8988T (cell line): ENCODE measurements around the gene OCA2.
"Not testable (repeated sequence)": the region's sequence is repeated elsewhere in the genome, so short reads cannot be mapped to it uniquely, and the experiment has no call there.

Experiments used
- DNase-seq: peaks from one replicate; pipeline ENCODE4 v3.0.0; 2011

The OCA2 gene

DNA sequence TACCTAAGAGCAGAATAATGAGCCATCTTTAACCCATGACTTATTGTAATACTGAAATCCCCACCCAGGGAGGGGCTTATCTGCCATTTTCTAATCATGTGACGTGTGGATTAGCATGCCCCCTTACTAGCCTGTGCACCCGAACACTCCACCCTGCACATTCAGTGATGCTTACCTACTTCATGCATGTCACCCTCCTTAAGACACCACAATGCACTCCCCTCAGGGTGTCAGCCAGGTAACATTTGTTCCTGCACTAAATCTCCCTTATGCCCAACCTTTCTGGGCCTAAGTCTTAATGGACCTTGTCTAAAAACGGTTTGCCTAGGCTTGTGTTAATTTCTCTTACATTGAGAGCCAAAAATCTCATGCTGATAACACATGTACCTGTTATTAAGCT is 336.6 kb downstream of the OCA2 start:
- DNase-seq: no peak

DNA sequence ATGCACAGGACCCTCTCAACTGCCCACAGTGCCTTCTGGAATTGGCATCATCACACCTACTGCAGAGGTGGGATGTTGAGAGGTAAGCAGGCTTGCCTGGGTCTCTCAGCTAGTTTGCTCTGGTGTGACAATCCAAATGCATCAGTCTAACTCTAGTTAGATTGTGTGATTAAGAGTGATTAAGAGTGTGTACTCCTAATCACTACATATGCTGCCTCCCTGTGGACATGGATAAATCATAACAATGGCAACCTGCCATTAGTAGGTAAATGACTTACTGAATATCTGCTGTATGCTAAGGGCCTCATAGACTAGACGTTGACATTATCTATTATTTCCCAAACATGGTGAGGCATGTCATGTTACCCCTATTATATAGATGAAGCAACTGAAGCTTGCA is 342.1 kb downstream of the OCA2 start:
- no peak for DNase-seq

DNA sequence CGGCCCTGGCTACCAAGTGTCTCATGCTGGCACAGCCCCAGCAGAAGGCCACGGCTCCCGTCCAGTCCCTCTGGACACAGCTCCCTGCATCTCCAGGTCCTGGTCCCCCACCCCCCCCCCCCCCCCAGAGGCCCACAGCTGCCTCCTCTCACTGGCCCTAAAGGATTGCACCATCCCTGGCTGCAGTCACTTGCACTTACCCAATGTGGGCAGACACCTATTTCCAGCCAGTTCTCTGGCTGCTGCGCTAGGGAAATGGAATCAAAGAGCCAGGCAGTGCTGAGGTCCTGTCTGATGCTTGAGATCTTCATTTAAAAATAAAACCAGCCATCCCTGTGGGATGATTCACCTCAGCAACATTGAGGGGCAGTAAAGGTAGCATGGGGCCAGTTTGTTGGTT is 346.4 kb downstream of the OCA2 start:
- no peak for DNase-seq

DNA sequence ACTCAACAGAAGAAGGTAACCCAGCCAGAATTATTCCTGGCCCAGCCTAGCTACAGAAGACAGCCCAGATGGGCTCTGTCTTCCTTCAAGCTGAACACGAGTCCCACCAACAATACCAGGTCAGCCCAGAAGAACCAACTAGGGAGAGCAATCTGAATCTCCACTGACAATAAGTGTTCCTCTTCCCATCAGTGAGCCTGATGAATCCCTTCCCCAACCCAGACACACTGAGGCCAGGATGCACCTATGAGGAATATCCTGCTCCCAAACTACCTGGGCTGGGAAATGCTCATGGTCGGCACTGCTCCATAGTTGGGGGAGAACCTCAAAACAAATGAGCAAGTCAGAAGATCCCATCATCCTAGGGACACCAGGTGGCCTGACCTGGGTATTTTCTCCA is 351.1 kb downstream of the OCA2 start:
- no peak for DNase-seq

DNA sequence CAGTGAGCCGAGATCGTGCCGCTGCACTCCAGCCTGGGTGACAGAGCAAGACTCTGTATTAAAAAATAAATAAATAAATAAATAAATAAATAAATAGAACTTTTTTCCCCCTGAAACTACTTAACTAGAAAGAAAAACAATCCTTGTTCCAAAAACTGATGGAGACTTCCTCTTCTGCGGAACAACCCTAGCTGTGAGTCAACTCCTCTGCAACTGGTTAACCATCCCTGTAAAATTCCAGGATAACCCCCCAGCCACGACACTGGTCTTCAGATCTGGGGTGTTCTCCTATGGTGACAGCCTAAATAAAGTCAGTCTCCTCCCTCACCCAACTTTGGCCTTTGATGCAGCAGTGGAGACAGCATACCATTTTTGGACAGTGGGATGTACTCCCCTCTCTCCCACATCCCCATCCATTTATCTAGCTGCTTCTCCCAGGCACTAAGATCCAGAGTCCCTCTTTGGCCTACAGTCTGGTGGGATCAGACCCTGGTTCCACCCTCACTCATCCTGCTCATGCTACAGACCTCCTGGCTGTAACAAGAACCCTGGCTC is 352.6 kb downstream of the OCA2 start:
- no peak for DNase-seq

DNA sequence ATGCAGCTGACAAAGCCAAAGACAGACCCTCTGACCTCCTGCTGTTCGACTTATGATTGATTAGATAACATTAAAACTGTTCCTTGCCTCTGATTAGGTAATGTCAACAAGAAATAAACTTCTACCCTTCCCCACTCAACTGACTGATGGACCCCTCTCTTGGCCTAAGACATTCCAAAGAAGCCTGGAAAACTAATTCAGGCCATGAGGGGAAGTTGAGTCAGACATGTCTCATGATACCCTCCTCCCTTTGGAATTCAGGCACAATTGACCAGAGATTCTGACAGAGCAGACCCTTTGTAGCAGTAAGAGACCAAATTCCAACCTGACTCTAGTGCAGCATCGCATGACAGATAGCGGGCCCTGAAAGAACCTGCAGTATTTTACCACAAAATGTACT is 354.5 kb downstream of the OCA2 start:
- DNase-seq: no peak

DNA sequence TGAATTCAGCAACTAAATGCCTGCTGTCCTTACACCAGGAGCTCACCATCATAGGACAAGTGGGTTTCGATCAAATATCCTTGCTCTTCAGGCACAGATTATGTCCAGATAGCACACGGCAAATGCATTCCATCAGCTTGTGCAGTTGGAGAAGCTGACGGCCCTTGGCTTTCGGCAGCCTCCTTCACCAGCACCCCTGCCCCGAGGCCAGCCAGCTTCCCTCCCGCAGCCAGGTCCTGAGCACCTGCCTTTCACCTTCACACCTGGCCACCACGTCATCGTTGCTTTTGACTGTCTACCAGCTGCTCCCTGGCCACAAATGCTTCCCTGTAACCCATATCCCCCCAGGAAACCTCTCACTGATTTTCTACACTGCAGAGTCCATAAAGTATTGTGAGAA is 355.5 kb downstream of the OCA2 start:
- no peak for DNase-seq

DNA sequence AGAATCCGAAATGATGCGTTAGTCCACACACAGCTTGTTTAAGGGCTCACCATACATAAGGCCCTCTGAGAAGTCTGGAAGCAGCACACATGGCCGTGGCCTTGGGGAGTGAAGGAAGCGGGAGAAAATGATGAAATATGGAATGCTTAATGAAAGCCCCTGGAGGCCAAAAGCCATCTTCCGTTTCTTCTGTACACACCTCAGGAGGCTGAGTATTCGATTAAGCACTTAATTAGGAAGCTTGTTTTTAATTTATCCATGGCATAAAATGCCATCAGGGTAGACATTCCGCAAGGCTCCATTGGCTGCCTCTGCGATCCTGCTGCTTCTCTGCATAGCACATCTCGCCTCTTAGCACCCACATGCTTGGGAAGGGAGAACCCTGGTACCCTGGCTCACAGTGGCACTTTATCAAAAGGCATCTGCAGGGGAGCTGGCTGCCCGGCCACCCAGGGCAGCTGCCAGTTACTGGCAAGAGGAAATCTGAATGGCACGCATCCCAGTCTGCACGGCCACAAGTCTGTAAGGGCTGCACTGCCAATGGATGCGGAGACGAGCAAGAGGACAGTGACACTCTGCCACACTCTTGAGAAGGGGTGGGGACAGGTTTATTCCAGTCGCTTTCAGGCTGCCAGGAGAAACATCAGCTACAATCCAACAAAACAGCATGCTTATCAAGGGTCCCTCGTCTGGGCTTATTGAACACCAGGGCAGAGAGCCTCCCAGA is 356.2 kb downstream of the OCA2 start:
- no peak for DNase-seq

DNA sequence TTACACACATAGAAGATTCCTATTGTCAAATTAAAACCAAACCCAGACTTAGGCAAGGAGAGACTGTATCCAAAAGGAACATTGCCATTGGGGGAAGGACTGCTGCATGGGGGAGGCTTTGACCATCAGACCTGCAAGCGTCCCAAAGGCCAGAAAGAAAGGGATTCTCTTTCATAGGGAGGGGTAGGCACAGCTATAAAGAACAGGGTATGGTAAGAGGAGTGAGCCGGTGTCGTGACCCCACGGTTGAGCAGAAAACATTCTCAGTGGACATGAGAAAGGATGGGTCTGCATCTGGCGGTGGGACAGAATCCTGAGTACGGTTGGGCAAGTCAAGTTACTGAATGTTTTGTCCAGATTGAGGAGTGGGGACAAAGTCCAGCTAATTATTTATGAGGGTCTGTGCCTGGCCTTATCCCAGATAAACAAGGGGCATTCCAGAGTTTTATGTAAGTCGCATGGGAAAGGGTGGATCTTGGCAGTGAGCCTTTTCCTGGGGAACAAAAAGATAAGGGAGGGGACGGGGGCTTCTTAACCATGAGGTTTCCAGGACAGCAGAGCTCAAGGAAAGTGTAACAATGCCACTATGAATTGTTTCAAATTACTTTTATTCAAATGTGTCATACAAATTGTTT is 357.8 kb downstream of the OCA2 start:
- DNase-seq: no peak

DNA sequence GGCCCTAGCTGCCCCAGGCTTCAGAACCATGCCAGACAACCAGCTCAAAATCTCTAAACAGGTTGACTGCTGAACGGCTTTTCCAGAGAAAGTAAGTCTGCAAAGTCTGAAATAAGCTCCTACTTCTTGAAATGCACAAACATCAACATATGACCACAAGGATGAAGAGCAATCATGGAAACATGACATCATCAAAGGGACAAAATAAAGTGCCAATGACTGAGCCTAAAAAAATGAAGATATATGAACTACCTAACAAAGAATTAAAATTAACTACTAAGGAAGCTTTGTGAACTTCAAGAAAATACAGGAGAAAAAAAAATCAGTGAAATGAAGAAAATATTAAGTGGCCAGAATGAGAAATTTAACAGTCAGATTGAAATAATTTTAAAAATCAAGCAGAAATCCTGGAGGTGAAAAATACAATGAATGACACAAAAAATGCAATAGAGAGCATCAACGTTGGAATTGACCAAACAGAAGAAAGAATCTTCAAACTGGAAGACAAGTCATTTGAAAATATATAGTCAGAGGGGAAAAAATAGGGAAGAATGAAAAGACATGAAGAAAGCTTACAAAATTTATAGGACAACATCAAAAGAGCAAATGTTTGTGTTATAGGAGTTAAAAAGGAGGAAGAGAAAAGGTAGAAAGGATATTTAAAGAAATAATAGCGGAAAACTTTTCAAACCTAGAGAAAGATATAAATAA is 364.2 kb downstream of the OCA2 start:
- no peak for DNase-seq

DNA sequence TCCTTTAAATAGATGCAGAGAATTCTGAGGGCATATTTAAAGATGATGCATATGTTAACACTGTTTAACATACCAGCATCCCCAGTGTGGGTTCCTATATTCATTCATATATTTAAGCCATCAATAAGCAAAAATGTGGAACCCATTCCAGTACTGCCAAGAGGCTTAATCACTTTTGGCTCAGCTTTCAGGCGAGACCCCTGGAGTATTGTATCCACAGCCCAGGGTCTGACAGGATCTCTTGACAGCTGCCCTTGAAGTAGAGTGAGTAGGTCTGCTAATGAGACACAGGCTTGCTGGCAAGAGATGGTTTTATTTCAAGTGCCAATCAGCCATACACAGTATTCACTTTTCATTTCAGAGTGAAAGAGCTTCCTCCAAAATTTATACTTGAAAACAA is 367.3 kb downstream of the OCA2 start:
- DNase-seq: no peak

DNA sequence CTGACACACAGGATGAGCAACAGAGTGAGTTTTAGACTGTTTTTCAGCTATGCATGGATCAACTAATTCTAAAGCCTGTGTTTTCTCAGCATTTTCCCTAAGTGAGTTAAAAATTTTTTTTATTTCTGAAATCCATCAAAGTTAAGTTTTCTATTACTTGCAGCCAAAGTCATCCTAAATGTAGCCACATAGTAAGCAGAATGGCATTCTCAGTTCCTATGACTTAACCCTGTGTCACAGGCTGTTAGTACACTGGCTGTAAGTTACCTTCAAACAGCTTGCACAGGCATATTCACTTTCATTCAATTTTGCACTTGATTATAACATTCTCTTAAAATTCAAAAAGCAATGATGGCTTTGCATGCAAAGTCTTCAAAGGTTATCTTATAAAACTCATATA is 368.2 kb downstream of the OCA2 start:
- DNase-seq: no peak

DNA sequence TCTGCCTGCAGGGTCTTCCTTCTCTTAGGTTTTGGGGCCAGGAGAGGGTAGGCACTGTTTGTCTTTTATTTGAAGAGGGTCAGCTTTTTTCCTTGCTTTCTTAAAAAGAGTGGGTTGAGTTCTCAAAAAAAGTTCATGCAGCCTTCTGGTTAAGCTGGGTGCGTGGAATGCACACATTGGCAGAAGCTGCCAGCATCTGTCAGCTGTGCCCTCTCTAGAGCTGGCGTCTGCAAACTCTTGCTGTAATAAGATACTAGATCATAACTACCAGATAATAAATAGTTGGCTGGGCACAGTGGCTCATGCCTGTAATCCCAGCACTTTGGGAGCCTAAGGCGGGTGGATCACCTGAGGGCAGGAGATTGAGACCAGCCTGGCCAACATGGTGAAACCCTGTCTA is 373.4 kb downstream of the OCA2 start:
- DNase-seq: no peak

DNA sequence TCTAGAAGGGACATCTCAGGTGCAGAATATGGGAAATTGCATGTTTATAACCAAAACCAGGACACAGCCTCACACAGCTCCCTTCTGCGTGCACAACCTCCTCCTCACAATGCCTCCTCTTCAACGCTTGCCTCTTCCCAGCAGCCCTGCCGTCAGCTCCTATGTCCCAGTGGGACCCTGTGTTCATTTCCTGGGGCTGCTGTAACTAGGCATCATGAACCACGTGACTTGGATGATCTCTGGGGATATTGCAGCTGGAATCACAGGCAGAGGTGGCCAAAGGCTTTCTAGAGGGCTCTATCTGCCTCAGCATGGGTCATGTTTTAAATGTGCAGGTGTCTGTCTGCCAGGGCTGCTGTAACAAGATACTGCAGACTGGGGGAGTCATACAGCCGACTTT is 375.3 kb downstream of the OCA2 start:
- DNase-seq: no peak

DNA sequence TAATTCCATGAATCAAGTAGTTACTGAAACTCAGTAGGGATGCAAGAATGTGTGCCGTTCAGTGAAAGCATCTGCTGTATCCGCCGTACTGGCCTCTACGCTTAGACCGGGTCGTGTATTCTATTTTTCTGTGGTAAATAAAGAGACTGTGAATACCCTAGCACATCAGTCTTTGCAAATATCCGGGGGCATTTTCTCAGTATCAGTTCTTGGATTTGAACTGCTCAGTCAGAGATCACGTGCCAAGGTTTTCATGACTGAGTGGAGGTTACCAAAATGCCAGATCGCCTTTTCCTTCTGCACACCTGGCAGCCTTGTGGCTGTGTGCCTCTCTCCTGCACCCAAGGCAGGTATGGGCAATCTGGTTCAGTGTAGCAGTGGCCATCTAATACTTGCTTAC is 377.0 kb downstream of the OCA2 start:
- no peak for DNase-seq

DNA sequence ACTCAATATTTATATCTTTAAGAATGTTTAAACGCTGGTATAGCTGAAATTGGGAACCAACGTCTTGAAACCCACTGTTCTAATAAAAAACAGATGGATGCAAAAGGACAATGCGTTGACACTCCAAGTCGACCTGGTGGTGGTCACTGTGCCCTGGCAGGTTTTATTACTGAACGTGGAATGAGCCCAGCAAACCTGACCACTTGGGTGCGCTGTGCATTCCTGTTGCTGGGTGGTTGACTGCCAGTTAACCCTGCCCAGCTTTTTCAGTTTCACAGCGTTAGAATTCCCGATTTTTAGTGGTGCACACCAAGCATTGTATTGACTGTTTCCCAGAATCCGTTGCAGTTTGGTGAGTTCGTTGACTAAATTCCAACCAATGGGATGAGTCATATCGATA is 384.4 kb downstream of the OCA2 start:
- DNase-seq: no peak

DNA sequence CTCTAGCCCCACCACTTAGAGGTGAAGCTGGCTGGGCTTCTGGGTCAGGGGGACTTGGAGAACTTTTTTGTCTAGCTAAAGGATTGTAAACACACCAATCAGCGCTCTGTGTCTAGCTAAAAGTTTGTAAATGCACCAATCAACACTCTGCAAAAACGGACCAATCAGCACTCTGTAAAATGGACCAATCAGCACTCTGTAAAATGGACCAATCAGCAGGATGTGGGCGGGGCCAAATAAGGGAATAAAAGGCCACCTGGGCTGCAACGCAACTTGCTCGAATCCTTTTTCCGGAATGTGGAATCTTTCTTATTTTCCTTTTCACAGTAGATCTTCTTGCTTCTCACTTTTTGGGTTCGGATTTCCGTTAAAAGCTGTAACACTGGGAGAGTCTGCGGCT is 385.3 kb downstream of the OCA2 start:
- not testable (repeated sequence) for DNase-seq

DNA sequence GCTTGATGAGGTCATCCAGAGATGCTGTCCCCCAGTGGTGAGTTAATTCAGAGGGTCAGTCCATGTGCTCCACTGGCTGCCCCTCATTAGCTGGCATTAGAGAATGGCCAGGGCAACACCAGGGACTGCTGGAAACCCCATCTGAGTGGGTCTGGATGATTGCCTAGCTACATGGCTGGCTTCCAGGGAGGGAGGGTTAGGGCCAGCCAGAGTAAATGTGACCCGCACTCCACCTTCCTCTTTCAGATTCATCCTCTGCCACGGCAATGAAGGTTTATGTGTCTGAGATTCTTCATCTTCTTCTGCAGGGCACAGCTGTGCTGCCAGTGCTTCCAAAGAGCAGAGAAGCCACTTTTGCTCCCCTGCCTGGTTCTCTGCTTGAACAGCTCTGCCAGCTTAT is 391.9 kb downstream of the OCA2 start:
- no peak for DNase-seq

DNA sequence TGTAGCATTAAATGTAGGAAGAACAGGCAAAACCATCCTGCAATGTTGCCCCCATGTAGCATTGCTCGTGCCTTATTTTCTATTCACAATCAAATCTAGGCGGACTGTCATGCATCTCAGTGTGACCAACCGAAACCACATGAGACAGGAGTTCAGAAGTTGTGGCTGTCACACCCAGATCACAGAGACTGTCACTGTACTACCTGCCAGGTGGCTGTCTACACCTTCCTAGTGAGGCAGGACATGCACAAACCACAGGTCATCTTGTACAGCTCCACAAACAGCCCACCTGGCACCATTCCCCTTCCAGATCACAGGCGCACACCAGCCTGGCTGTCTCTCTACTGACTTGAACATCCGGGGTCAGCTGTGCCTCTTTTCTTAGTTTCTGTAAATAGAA is 392.8 kb downstream of the OCA2 start:
- DNase-seq: no peak

DNA sequence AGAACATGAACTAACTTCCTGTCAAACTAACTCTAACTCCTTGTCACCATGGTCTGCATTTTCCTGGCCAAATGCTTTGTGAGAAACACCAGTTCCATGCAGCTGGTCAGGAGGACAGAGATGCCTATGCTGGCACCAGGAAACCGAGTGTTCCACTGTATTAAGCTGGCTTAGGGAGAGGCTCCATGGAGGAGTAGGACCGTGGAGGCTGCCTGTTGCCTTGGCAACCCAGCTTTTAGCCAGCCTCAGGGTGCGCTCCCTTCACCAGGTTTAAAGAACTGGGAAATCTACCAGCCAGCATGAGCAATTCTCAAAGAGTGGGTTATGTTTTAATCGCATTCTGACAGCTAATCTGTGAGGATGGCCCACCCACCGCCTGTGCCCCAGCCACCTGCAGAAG is 394.1 kb downstream of the OCA2 start:
- no peak for DNase-seq
